ENCODE measurements around the gene TBX3. TPM values are rescaled to one million over a fixed set of nuclear protein-coding genes. Genes with fewer than 3 reads are reported as not detected.

TBX3 gene
- total RNA-seq, 1 donor from 2014 or later = 0.96 TPM

DNA sequence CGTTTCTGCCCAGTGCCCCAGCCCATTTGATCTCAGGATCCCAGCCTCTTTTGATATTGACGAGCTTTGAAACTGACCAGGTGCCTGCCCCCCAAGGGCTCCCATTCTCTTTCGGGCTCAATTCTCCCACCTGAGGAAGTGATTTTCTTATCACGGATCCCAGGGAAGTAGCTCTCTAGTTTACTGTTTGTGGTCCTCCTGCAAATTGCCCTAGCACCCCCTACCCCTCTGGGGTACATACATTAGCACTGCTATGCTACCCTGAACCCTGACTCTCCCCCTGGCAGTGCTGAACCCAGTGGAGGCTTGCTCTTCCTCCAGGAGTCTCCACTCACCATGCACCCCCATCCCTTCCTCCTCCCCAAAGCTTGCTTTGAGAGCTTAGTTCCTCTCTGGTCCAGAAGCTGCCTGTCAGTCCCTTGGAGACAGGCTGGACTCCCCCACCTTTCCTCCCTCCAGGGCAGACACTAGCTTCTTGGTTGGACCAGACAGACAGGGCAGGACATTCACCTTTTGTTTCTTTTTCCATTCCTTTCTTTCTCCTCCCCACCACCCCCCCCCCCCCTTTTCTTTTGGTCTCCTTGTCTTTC, 4.4 kb upstream of the TBX3 start:
- H3K27ac Mint-ChIP-seq (ENCODE audit: unreplicated experiment) = no peak overlapping the region
- no peaks in the 10 kb centered on the region for H3K9me3 Mint-ChIP-seq
- no peak overlapping the region for H3K4me3 Mint-ChIP-seq
- DNase-seq (ENCODE audit: low read depth, low spot score) = no peak
- peaks cover 98% of the 10 kb centered on the region for H3K27me3 Mint-ChIP-seq (ENCODE audit: low read depth)
- peaks cover 35% of the 10 kb centered on the region for H3K4me1 Mint-ChIP-seq
- TF ChIP-seq, protein P1, sequence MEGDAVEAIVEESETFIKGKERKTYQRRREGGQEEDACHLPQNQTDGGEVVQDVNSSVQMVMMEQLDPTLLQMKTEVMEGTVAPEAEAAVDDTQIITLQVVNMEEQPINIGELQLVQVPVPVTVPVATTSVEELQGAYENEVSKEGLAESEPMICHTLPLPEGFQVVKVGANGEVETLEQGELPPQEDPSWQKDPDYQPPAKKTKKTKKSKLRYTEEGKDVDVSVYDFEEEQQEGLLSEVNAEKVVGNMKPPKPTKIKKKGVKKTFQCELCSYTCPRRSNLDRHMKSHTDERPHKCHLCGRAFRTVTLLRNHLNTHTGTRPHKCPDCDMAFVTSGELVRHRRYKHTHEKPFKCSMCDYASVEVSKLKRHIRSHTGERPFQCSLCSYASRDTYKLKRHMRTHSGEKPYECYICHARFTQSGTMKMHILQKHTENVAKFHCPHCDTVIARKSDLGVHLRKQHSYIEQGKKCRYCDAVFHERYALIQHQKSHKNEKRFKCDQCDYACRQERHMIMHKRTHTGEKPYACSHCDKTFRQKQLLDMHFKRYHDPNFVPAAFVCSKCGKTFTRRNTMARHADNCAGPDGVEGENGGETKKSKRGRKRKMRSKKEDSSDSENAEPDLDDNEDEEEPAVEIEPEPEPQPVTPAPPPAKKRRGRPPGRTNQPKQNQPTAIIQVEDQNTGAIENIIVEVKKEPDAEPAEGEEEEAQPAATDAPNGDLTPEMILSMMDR (conservative IDR thresholded peaks at IDR 0.05) = no peak
- no peaks in the 10 kb centered on the region for H3K36me3 Mint-ChIP-seq (ENCODE audit: low read depth)

DNA sequence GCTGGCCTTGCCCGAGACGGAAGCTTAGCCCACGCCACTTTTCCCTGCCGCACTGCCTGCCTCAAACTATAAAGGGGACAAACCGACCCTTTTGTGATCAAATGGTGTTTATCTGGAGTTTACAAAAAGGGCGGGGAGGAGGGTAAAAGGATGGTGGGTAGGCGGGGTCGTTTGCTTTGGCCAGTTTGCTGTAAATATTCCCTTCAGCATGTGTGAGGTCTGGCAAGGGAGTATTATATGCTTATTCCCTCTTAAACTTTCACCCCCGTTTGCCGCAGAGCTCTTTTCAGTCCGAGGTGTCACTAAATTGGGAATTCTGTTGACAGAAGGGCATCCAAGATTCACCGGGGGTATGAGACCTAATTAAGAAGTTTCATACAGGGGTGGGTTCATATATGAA, 3.8 kb upstream of the TBX3 start:
- TF ChIP-seq, protein P1 (conservative IDR thresholded peaks at IDR 0.05) = no peak
- Mint-ChIP-seq H3K36me3 (ENCODE audit: low read depth) (no peaks in the 10 kb centered on the region), H3K4me1 (peaks cover 41% of the 10 kb centered on the region), H3K9me3 (no peaks in the 10 kb centered on the region), H3K4me3 (no peak overlapping the region), H3K27ac (ENCODE audit: unreplicated experiment) (no peak overlapping the region), H3K27me3 (ENCODE audit: low read depth) (peaks cover 98% of the 10 kb centered on the region)
- no peak for DNase-seq (ENCODE audit: low read depth, low spot score)

DNA sequence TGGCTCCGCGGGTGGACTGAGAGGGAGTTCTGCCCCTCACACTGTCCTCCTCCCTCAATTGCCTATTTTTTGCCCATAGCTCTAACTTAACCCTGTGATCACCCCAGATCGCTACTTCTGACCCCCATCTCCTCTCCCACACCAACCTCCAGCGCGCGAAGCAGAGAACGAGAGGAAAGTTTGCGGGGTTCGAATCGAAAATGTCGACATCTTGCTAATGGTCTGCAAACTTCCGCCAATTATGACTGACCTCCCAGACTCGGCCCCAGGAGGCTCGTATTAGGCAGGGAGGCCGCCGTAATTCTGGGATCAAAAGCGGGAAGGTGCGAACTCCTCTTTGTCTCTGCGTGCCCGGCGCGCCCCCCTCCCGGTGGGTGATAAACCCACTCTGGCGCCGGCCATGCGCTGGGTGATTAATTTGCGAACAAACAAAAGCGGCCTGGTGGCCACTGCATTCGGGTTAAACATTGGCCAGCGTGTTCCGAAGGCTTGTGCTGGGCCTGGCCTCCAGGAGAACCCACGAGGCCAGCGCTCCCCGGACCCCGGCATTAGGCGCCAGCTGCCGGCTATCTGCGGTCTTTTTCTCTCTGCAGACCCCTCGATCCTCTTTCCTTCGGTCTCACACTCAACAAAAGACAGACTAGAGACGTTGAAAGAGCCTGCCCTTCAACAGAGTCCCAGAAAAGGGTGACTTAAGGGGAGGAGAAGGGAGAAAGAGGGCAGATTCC, 3.0 kb upstream of the TBX3 start:
- Mint-ChIP-seq H3K27me3 (ENCODE audit: low read depth) (peaks cover 98% of the 10 kb centered on the region), H3K9me3 (no peaks in the 10 kb centered on the region), H3K4me3 (peak overlapping the region; percentile 83), H3K36me3 (ENCODE audit: low read depth) (no peaks in the 10 kb centered on the region), H3K4me1 (peaks cover 48% of the 10 kb centered on the region), H3K27ac (ENCODE audit: unreplicated experiment) (no peak overlapping the region)
- DNase-seq (ENCODE audit: low read depth, low spot score) = no peak
- TF ChIP-seq, protein P1 (conservative IDR thresholded peaks at IDR 0.05) = no peak

DNA sequence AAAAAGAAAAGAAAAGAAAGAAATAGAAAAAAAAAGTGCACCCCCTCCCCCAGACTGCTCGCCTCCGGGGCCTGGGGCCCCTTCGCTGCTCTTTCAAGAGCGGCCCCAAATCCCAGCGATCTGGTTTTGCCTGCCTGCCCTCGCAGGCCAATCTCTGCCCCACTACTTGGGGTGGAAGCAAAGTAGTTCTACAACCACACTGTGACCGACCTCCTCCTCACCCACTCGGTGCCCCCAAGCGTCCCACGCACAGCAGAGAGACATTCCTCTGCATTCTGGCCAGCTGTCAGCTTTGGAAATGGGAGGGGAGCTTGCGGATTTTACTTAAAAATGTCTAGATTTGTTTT, 2.4 kb upstream of the TBX3 start:
- no peak overlapping the region for H3K27ac Mint-ChIP-seq (ENCODE audit: unreplicated experiment)
- H3K4me3 Mint-ChIP-seq = peak overlapping the region; percentile 83
- DNase-seq (ENCODE audit: low read depth, low spot score) = no peak
- H3K27me3 Mint-ChIP-seq (ENCODE audit: low read depth) = peaks cover 98% of the 10 kb centered on the region
- no peaks in the 10 kb centered on the region for H3K9me3 Mint-ChIP-seq
- TF ChIP-seq, protein P1 (conservative IDR thresholded peaks at IDR 0.05) = no peak
- H3K4me1 Mint-ChIP-seq = peaks cover 48% of the 10 kb centered on the region
- no peaks in the 10 kb centered on the region for H3K36me3 Mint-ChIP-seq (ENCODE audit: low read depth)

DNA sequence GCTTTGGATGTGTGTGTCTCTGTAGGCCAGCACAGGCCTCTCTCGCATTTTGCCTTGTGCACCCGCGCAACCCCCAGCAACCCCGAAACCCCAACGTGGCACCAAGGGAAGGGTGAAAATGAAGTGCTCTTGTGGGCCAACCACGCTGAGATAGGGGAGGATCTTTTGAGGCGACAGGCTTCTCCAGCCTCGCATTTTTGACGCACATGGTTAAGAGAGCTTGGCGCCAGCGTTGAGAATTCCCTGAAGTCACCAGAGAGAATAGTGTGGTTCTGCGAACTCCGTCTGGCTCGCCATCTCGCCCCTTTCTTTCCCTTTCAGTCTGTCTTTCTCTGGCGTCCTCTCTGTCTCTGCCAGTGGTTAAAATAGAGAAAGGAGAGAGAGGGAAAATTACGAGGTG, 1.9 kb upstream of the TBX3 start:
- no peaks in the 10 kb centered on the region for H3K9me3 Mint-ChIP-seq

More for the DNA sequence above, 1.9 kb upstream of the TBX3 start:
- Mint-ChIP-seq H3K36me3 (ENCODE audit: low read depth) (no peaks in the 10 kb centered on the region), H3K4me1 (peaks cover 48% of the 10 kb centered on the region), H3K4me3 (peak overlapping the region; percentile 83), H3K27ac (ENCODE audit: unreplicated experiment) (no peak overlapping the region), H3K27me3 (ENCODE audit: low read depth) (peaks cover 98% of the 10 kb centered on the region)
- no peak for DNase-seq (ENCODE audit: low read depth, low spot score)
- TF ChIP-seq, protein P1 (conservative IDR thresholded peaks at IDR 0.05) = no peak
